GM19463 (cell line): Measurements from ENCODE around the gene L1TD1.
"Not testable (repeated sequence)": the region's sequence is repeated elsewhere in the genome, so short reads cannot be mapped to it uniquely, and the experiment has no call there.

Experiments
- ATAC-seq: cut with Tn5 transposase; IDR thresholded peaks from one replicate; pipeline ENCODE4 v1.9.1; 2021; ENCODE audit warnings: mild to moderate bottlenecking, moderate library complexity; ENCODE audit not compliant: unreplicated experiment

Gene L1TD1

GRCh38 chr1:62198069-62198780 lies 3.6 kb downstream of the L1TD1 start:
- no peak for ATAC-seq

GRCh38 chr1:62198781-62199125 lies 4.1 kb downstream of the L1TD1 start:
- ATAC-seq = no peak

- ATAC-seq = no peak
Observed at GRCh38 chr1:62207187-62207586, 12.5 kb downstream of the L1TD1 start.

- no peak for ATAC-seq
Observed at GRCh38 chr1:62208087-62208486, 13.4 kb downstream of the L1TD1 start.

- ATAC-seq = no peak
Observed at GRCh38 chr1:62208970-62209369, 14.3 kb downstream of the L1TD1 start.

- no peak for ATAC-seq
Observed at GRCh38 chr1:62209931-62210595, 15.4 kb downstream of the L1TD1 start.

- no peak for ATAC-seq
Observed at GRCh38 chr1:62210960-62211359, 16.3 kb downstream of the L1TD1 start.

GRCh38 chr1:62212411-62212810 lies 17.8 kb downstream of the L1TD1 start:
- no peak for ATAC-seq

- ATAC-seq = no peak
Observed at GRCh38 chr1:62213075-62213914, 18.6 kb downstream of the L1TD1 start.

GRCh38 chr1:62218604-62219003 lies 24.0 kb downstream of the L1TD1 start:
- no peak for ATAC-seq

GRCh38 chr1:62220456-62220855 lies 25.8 kb downstream of the L1TD1 start:
- not testable (repeated sequence) for ATAC-seq

GRCh38 chr1:62221171-62221570 lies 26.5 kb downstream of the L1TD1 start:
- no peak for ATAC-seq

GRCh38 chr1:62222321-62222720 lies 27.7 kb downstream of the L1TD1 start:
- ATAC-seq = no peak

- ATAC-seq = no peak
Observed at GRCh38 chr1:62224182-62224581, 29.5 kb downstream of the L1TD1 start.

GRCh38 chr1:62227496-62227895 lies 32.8 kb downstream of the L1TD1 start:
- ATAC-seq = no peak

- ATAC-seq = no peak
Observed at GRCh38 chr1:62228136-62228882, 33.7 kb downstream of the L1TD1 start.

GRCh38 chr1:62228883-62229187 lies 34.2 kb downstream of the L1TD1 start:
- ATAC-seq = no peak

- no peak for ATAC-seq
Observed at GRCh38 chr1:62229468-62229867, 34.8 kb downstream of the L1TD1 start.

- no peak for ATAC-seq
Observed at GRCh38 chr1:62229932-62230331, 35.3 kb downstream of the L1TD1 start.

- ATAC-seq = no peak
Observed at GRCh38 chr1:62230718-62231117, 36.1 kb downstream of the L1TD1 start.

GRCh38 chr1:62232871-62233278 lies 38.2 kb downstream of the L1TD1 start:
- ATAC-seq = no peak
